ENCODE data around the gene RNPS1. TPM values are rescaled to one million over a fixed set of nuclear protein-coding genes. Genes with fewer than 3 reads are reported as not detected.

Gene RNPS1
- total and polyA plus RNA-seq, 9 of the 15 experiments (the other 6 are each of a cell fraction or from before 2014, with no cell fraction given), result 44.9 to 338 (median 202) TPM

DNA sequence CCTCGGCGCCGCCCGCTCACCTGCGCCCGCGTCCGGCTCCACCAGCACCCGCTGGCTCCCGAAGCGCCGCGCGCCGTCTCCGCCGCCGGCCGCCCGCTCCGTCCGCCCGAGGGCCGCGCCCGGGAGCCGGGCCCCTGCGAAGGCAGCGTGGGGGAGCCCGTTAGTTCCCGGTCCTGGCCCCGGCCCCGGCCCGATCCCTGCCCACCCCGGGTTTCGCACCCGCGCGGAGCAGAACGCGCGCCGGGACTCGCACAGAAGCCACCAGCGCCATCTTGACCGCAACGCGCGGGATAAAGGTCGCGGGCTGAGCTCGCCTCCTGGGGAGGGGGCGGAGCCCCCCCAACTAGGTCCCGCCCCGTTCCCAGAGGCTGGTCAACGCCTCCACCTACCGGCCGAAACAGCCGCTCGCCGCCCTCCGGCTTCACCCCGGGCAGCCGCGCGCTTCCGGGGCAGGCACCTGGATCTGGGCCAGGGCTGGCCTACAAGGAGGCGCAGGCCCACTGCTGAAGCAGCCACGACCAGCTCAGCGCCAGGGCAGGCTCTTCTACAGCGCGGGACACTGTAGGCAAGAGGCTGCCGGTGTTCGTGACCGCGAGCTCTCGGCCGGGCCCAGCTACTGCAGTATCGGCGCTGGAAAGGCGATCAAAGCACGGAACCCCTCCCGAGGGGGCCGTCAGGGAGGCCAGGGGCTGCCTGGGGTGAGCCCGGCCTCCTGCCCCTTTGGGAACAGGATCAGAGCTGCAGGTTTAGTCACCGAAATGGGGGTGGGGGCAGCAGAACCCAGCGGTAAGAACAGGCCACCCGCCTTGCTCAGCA lies 16.4 kb downstream of the RNPS1 start, which contains the start of gene ECI1 (continued):
- TF ChIP-seq E2F3 (CRISPR knock-in tag; IDR thresholded peaks at IDR 0.05) (peak; percentile 77; the same call in 1 of the 2 replicates), HDGF (IDR thresholded peaks at IDR 0.05) (peak; percentile 81; the same call in 1 of the 2 replicates), TGIF2 (CRISPR knock-in tag; IDR thresholded peaks at IDR 0.05) (no peak), CEBPG (CRISPR knock-in tag; IDR thresholded peaks at IDR 0.05) (no peak), CEBPG (tag; conservative IDR thresholded peaks at IDR 0.05 in 1 of 2, IDR thresholded peaks at IDR 0.05 in 1 of 2) (no peak), ZNF76 (CRISPR knock-in tag; IDR thresholded peaks at IDR 0.05; ENCODE audit: borderline replicate concordance) (no peak), GABPB2 (CRISPR knock-in tag; conservative IDR thresholded peaks at IDR 0.05) (no peak), CREB3L1 (IDR thresholded peaks at IDR 0.05; ENCODE audit: borderline replicate concordance, low read depth) (peak; percentile 50; the same call in 1 of the 2 replicates), TCFL5 (CRISPR knock-in tag; conservative IDR thresholded peaks at IDR 0.05) (no peak), RBFOX2 (IDR thresholded peaks at IDR 0.05; ENCODE audit: low read depth, low read length) (peak; percentile 100), MEF2D (tag; conservative IDR thresholded peaks at IDR 0.05; ENCODE audit: low read depth) (no peak), BRD4 (IDR thresholded peaks at IDR 0.05) (no peak), MEF2A (IDR thresholded peaks at IDR 0.05; ENCODE audit: control insufficient read depth, low read depth, low read length) (no peak), HNRNPH1 (optimal IDR thresholded peaks at IDR 0.05; ENCODE audit: low read depth, low read length) (no peak), POU5F1 (IDR thresholded peaks at IDR 0.05; ENCODE audit: borderline replicate concordance, low read depth, low read length, partially characterized antibody) (peak; percentile 65), SREBF1 (IDR thresholded peaks at IDR 0.05; ENCODE audit: borderline replicate concordance, low read depth, low read length) (no peak), FOS (IDR thresholded peaks at IDR 0.05; ENCODE audit: extremely low read depth, insufficient read length) (no peak), HDAC6 (IDR thresholded peaks at IDR 0.05; ENCODE audit: low read depth, low read length) (0 out of 2 replicates have a peak, but pooled peaks have one; percentile 25), PHF20 (IDR thresholded peaks at IDR 0.05; ENCODE audit: partially characterized antibody) (peak; percentile 55), RAD51 (IDR thresholded peaks at IDR 0.05; ENCODE audit: borderline replicate concordance, low read depth) (no peak), PPARD (CRISPR knock-in tag; IDR thresholded peaks at IDR 0.05) (no peak), WHSC1 (IDR thresholded peaks at IDR 0.05; ENCODE audit: low read length) (no peak), GTF2B (IDR thresholded peaks at IDR 0.05; ENCODE audit: extremely low read depth, insufficient read length) (no peak)
- TF ChIP-seq, protein P1, sequence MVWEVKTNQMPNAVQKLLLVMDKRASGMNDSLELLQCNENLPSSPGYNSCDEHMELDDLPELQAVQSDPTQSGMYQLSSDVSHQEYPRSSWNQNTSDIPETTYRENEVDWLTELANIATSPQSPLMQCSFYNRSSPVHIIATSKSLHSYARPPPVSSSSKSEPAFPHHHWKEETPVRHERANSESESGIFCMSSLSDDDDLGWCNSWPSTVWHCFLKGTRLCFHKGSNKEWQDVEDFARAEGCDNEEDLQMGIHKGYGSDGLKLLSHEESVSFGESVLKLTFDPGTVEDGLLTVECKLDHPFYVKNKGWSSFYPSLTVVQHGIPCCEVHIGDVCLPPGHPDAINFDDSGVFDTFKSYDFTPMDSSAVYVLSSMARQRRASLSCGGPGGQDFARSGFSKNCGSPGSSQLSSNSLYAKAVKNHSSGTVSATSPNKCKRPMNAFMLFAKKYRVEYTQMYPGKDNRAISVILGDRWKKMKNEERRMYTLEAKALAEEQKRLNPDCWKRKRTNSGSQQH (CRISPR knock-in tag; IDR thresholded peaks at IDR 0.05), result no peak

Measured in K562 (cell line).